Gastroesophageal sphincter (tissue), 3 donors: ENCODE data around the gene LIMA1.

Experiments
- CTCF ChIP-seq, 4 experiments: fragments of 200-600 bp in 2 of 4; fragments of 450-650 bp in 2 of 4; sonication (generic) in 1 of 4; IDR thresholded peaks; one replicate each; pipeline ENCODE4 v1.5.1; 2017 to 2019; ENCODE audit warnings: antibody characterized with exemption in 4 of 4, mild to moderate bottlenecking in 2 of 4, moderate library complexity in 2 of 4
- EP300 ChIP-seq: sonication (generic); formaldehyde crosslinking; IDR thresholded peaks from one replicate; pipeline ENCODE4 v1.6.1; 2017; ENCODE audit warnings: antibody characterized with exemption, mild to moderate bottlenecking
- POLR2AphosphoS5 ChIP-seq: sonication (generic); formaldehyde crosslinking; IDR thresholded peaks from one replicate; pipeline ENCODE4 v1.6.1; 2017; ENCODE audit warnings: antibody characterized with exemption

- TF ChIP-seq CTCF (IDR thresholded peaks at IDR 0.05): no peak
- no peak for TF ChIP-seq POLR2AphosphoS5
- no peak for TF ChIP-seq EP300
Measured at GRCh38 chr12:50234347-50234746, 49.0 kb downstream of the LIMA1 start.
